Activated CD4-positive, alpha-beta T cell treated with anti-CD3 and anti-CD28 coated beads, Interleukin-2, amount 50 U/mL, for 16 hours (primary cell): ENCODE data around the gene SGPP1.
A peak's percentile ranks its signal among the peaks of the same experiment; 100 is the strongest.
"Not testable (repeated sequence)": the region's sequence is repeated elsewhere in the genome, so short reads cannot be mapped to it uniquely, and the experiment has no call there.

Experiments used
- DNase-seq: peaks from one replicate; pipeline ENCODE4 v3.0.0-alpha.2; 2020

The SGPP1 gene

DNA sequence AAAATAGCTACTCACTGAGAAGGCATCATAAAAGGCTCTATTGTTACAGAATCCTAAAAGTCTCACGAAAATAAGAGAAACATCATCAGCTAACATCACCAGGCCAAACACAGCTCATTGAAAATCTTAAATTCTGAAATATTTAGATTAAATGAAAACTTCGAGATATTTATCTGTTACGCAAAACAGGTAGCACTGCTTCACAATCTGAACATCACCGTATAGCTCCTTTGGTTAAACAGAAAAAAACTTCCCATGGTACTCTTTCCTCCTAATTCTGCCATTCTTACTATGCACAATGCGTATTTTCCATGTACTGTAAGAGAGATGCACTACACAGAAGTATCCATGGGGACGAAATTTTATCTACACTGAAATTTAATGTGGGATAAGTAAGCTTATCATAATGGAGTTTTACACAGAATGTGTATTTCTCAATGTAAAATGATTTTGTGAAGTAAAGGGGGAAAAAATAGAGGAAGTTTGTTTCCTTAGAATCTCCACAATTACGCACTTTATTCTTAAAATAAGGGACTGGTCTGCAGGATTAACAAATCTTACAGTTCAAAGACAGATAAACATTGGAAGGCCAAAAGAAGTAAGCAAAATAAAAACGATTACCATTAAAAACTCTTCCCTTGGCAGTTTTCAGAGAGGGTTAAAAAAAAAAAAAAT, 1.9 kb downstream of the SGPP1 start:
- no peak for DNase-seq

DNA sequence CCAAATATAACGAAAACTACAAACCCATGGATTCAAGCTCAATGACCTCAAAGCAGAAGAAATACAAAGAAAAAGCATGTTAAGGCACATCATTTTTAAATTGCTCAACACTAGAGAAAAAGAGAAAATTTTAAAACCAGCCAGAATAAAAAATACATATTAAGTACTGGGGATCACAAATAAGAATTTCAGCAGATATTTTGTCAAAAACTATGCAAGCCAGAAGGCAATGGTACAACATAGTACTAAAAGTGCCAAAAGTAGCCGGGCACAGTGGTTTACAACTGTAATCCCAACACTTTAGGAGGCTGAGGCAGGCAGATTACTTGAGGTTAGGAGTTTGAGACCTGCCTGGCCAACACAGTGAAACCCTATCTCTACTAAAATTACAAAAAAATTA, 10.2 kb downstream of the SGPP1 start:
- no peak for DNase-seq

DNA sequence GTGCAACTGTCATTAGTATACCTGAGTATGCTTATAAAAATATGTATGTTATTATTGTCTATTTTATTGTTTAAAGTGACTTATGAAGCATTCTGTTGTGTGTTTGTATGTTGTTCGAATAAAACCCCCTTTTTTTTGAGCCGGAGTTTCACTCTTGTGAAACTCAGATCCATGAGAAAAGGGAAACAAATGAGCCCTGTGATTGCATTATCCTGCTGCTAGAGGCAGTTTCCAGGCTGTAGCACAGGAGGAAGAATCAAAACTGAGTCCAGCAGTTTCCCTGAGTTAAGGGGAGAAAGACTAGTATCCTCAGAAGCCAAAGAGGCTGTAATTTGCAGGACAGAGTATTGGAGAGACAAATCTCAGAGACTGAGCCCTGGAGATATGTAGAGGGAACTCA, 12.5 kb downstream of the SGPP1 start:
- no peak for DNase-seq

DNA sequence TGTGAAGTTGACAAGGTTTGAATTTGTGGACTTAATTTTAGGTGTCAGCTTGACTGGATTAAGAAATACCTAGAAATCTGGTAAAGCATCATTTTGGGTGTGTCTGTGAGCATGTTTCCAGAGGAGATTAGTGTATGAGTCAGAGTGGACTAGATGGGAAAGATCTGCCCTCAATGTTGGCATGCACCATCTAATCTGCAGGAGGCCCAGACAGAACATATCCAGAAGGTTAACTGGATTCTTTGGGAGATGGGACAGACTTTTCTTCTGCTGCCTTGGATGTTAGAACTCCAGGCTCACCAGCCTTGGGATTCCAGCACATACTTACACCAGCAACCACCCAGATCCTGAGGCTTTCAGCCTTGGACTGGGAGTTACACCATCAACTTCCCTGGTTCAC, 14.1 kb downstream of the SGPP1 start:
- DNase-seq = no peak

DNA sequence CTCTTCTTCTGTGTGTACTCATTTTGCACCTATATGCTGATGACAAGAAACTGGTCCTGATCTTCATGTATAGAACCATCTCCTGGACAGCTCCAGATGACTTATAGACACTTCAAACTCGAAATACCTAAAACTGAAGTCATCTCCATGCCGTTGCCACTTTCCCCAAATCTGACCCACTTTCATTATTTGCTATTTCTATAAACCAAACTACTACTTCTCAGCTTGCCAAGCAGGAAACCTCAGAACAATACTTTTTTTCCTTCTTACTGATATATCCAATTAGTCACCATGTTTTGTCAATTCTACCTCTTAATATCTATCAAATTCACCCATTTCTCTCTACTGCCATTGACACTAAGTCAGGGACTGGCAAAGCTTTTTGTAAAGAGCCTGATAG, 14.8 kb downstream of the SGPP1 start:
- peak; percentile 57 for DNase-seq

DNA sequence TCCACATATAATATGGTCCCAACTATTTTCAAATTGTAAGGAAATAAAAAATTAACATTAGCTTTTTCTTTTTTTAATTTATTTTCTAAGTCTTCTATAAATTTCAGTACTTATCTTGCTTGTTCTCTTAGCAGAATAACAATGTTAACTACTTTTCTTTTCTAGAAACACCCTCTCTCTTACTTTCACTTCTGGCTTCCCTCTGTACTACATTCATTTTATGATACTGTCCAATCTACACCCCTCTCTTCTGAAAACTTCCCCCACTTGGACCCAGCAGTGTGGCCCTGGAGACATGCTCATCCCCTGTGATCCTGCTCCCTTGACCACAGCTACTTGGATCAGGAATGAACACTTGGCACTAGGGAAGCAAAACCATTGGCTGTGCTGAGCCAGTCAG, 15.7 kb downstream of the SGPP1 start:
- DNase-seq = no peak

DNA sequence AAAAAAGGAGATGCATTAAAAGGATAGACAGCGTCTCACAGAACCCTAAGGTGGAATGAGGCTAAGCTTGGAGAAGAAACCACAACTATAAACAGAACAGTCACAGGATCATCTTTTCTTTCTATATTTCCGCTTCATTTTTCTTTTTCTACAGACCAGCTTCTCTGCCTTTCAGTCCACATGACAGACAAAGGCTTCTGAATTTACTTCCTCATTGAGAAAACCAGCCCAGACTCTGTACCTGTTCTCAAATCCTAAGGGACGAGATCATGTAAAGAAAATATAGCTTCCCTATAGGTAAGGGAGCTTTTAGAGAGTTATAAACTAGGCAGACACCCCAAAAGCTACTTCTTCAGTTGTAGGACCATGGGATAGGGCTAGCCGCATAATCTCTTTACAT, 17.4 kb downstream of the SGPP1 start:
- no peak for DNase-seq

DNA sequence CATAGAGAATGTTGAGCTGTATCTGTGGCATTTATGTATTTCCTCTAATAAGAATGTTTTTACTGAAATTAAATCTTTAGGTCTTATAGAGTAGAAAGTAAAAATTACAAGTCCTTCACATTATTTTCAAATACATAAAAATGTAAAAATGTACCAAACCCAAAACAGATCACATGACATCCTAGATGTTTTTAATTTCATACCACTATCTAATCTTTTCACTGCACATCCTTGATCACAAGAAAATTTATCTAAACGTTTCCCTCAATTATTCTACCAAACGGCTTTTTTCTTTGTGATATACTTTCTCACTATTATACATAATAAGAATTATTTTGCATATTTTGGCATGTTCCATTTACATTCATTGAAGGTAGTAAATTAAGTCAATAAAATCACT, 18.3 kb downstream of the SGPP1 start:
- no peak for DNase-seq

DNA sequence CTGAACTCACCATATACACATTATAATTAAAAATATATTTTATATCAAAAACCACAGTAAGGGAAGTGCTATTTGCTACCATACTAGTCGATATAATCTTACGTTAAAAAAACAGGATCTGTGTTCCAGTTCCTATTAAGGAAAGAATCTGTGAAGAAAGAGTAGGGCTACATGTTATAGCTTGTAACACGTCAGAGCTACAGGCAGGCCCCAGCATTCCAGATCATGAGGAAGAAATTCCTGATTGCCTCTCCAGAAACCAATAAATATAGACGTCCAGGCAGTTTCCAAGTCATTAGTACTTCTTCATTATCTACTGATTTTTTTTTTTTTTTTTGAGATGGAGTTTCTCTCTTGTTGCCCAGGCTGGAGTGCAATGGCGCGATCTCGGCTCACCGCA, 20.6 kb downstream of the SGPP1 start:
- no peak for DNase-seq

DNA sequence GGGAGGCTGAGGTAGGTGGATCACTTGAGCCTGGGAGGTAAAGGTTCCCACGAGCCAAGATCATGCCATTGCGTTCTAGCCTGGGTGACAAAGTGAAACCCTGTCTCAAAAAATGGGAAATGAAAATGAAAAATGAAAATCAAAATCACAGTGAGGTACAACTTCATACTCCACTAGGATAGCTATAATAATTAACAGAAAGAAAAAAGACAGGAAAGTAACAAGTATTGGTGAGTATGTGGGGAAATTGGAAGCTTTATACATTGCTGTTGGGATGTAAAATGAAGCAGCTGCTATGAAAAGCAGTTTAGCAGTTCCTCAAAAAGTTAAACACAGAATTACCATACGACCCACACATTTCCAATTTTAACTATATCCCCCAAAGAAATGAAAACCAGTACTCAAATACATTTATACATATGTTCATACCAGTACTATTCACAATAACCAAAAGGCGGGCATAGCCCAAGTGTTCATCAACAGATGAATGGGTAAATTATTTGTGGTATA, 22.2 kb downstream of the SGPP1 start:
- no peak for DNase-seq

DNA sequence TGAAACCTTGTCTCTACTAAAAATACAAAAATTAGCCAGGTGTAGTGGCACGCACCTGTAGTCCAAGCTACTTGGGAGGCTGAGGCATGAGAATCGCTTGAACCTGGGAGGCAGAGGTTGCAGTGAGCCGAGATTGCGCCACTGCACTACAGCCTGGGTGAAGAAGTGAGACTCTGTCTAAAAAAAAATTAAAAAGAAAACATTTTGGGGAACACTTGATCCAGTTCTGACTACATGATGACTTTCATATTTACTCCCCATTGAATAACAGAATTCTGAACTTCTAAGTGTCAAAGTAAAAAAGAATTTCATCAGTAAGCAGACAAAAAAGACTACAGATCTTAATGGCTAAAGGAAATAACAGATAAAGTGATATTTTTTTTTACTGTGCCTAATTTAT, 25.3 kb downstream of the SGPP1 start:
- DNase-seq = not testable (repeated sequence)

DNA sequence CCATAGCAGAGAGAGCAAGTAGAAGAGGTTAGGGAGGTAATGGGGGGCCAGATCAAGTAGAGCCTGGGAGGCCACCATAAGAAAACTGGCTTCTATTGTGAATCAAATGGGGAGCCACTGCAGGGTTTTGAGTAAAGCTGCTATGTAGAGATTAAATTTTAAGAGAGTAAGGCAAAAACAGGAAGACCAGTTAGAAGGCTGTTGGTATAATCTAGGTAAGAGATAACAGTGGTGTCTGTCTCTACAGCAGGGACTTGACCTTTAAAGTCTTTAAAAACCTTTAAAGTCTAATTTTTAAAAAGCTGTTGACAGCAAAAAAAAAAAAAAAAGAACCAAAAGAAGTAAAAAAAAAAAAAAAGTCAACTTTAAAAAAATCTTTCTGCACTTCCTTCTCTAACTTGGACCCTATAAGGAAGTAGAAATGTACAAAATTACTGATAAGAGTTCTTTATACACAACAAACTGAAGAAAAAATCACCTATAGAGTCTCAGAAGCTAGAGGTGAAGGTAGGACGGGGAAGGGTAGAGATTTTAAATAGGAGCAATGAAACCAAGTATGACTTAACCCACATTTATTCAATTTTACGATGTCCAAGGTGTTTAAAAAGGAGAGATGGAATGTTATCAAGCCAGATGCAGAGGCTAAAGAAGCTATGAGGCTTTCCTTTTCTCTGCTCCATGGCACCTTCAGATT, 26.1 kb downstream of the SGPP1 start:
- no peak for DNase-seq

DNA sequence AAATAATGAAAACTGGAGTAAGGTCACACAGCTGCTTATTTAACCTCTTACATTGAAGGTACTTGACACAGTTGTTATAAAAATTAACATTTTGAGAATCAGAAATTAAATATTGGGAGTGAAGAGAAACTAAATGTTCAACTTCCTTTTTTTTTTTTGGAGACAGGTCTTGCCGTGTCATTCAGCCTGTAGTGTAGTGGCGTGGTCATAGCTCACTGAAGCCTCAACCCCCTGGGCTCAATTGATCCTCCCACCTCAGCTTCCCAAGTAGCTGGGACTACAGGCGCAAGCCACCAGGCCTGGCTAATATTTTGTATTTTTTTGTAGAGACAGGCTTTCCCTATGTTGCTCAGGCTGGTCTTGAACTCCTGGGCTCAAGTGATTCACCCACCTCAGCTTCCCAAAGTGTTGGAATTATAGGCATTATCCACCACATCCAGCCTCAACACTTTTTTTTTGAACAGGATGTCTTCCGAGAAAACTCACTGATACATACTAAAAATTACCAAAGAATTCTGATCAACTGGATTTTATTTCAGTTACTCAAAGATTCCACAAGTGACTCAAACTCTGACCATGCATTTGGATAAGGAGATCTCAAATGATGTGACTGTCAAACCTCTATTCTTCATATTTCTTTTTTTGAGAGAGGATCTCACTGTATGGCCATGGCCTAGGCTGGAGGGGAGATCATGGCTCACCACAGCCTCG, 35.4 kb downstream of the SGPP1 start:
- DNase-seq = no peak

DNA sequence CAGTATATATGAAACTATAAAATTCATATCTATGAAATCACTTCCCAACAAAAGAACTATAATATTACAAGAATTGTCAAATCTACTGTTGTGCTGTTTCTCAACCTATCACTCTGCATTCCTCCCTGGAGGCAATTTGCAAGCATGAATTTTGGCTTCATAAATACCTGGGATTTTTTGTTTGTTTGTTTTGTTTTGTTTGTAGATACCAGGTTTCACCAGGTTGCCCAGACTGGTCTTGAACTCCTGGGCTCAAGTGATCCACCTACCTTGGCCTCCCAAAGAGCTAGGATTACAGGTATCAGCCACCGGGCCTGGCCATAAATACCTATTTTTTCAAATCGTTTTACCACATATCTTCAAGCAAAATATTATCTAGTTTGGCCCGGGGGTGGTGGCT, 38.7 kb downstream of the SGPP1 start:
- DNase-seq = no peak

DNA sequence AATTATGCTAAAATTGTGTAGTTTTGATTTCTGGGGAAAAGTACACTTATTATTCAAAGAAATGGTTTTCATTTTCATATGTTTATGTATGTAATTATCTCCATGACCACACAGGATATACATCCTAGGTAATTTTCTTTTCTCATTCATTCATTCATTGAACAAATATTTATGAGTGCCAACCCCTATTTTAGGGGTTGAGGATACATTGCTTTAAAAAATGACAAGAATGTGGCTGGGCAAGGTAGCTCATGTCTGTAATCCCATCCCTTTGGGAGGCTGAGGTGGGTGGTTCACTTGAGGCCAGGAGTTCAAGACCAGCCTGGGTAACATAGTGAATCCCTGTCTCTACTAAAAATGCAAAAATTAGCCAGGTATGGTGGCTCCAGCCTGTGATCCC, 40.9 kb downstream of the SGPP1 start:
- DNase-seq = no peak

DNA sequence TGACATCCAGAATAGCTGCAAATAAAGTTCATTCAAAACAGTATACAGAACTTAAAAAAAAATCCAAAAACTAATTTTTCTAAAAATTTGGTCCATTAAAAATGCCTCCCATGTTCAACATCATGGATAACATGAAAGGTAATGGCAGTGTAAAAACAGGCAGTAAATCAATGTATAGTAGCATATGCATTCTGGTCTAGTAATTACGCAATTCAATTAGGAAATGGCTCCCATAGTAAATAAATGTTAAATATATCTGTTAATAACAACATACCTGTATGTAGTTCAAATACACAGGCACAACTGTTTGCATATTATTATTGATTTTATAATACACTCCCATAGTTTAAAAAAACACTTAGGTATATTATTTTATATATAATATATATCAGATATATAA, 42.5 kb downstream of the SGPP1 start:
- DNase-seq = no peak

DNA sequence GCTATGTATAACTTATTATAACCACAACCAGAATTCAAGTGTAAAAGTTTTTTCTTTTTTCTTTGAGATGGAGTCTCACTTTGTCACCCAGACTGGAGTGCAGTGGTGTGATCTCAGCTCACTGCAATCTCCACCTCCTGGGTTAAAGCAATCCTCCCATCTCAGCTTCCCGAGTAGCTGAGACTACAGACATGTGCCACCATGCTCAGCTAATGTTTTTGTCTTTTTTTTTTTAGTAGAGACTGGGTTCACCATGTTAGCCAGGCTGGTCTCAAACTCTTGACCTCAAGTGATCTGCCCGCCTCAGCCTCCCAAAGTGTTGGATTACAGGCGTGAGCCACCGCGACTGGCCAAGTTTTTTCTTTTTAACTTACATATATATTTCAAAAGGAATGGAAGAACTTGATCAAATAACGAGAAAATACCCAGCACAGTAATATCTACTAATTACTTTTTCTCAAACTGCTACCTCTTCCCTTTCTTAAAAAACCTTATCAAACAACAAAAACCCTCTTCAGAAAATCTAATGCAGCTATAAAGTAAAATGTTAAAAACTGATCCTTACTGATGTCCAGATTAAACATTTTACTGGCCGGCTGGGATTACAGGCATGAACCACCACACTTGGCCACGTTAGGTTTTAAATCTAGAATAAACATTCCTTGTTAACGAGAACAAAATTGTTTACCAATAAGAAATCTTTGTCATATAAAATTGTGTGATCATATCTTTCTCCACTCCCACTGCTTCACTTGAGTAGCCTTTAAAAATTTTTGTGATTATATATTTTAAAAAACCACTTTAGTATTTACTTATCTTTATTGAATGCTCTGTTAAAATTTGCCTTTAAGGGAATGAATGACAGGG, 44.9 kb downstream of the SGPP1 start:
- DNase-seq = no peak

DNA sequence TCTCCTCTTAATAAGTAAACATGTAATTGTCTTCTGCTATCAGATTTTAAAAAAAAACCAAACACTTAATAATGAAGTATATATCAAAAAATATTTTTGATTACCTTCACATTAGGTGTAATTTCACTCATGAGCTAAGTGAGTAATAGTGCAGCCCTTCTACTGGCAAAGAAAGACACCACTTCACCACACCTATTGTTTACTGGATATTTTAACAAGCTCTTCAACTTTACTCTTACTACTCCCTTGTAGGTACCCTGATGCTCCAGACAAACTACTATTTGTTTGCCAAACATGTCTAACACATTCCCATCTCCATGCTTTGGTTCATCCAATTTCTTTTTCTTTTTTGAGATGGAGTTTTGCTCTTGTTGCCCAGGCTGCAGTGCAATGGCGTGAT, 49.3 kb downstream of the SGPP1 start:
- no peak for DNase-seq

DNA sequence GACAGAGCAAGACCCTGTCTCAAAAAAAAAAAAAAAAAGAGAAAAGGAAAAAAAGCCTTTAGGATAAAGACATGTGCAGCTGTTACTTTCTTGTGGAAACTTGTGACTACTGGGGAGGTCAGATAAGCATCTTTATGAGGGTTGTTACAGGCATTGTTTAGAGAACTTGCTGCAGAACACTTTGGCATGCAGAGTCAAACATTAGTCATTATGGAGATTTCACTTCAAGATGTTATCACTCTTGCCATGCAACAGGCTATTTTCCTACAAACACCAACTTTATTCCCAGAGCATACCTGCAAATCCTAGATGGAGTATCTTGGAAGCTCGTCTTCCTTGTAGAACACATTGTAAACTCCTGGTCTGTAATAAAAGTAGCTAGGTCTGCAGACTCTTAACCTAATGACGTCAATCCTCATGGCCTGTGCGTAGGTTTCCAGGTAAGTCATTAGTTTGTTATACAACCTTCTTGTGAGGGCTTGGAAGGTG, 49.9 kb downstream of the SGPP1 start:
- no peak for DNase-seq

DNA sequence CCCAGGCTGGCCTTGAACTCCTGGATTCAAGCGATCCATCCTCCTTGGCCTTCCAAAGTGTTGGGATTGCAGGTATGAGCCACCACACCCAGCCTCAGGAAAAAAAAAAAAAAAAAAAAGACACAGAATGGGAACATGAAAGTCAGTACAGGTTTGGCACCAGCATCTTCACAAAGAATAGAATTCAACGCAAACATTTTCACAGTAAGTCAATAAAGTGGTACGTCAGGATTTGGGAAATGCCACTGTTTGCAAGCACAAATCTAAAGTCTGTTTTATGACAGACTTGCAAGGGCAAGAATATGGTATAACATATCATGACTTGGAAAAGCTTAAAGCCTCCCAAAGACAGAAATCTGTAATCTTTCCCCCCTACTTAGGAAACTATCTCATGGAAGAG, 51.2 kb downstream of the SGPP1 start:
- no peak for DNase-seq

DNA sequence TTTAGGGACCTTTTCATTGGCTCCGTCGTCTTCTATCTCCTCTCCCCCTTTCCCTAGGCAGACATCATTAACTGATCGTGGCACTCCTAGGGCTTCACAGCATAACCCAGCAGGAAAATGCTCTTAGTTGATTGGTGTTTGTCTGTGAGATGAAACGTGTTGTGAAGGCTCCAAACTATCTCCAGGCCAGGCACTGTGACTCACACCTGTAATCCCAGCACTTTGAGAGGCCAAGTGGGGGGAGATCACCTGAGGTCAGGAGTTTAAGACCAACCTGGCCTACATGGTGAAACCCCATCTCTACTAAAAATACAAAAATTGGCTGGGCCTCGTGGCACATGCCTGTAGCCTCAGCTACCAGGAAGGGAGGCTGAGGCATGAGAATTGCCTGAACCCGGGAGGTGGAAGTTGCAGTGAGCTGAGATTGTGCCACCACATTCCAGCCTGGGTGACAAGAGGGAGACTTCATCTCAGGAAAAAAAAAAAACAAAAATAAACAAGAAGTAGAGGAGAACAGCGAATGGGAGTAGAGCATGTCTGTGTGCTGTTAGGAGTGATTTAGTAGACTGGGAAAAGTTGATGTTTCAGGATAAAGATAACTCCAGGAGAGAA, 53.9 kb downstream of the SGPP1 start:
- DNase-seq = no peak

DNA sequence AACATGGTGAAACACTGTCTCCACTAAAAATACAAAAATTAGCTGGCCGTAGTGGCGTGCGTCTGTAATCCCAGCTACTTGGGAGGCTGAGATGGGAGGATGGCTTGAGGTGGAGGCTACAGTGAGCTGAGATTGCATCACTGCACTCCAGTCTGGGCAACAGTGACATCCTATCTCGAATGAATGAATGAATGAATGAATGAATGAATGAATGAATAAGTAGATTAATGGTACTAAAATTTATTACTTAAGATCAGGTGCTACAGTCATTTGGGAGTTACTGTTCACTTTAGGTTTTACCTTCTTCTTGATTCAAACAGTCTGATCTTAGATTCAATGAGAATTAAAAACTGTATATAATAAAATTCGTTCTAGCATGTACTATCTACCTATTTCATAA, 54.6 kb downstream of the SGPP1 start:
- DNase-seq = no peak
